Type B pancreatic cell (in vitro differentiated cells): ENCODE data around the gene WBP4. TPM values are rescaled to one million over a fixed set of nuclear protein-coding genes. Genes with fewer than 3 reads are reported as not detected.
"Not testable (repeated sequence)": the region's sequence is repeated elsewhere in the genome, so short reads cannot be mapped to it uniquely, and the experiment has no call there.

Experiments
- DNase-seq: peaks from one replicate; pipeline ENCODE4 v3.0.0; 2021; ENCODE audit warnings: mixed read lengths; ENCODE audit not compliant: unreplicated experiment; ENCODE audit errors: extremely low spot score
- H3K27ac Mint-ChIP-seq: 2 replicates; pipeline ENCODE4 v1.8.0; 2021; ENCODE audit warnings: mild to moderate bottlenecking, mixed read lengths
- H3K27me3 Mint-ChIP-seq: 2 replicates; pipeline ENCODE4 v1.8.0; 2021; ENCODE audit warnings: mixed read lengths
- H3K36me3 Mint-ChIP-seq: 2 replicates; pipeline ENCODE4 v1.8.0; 2021; ENCODE audit warnings: mixed read lengths
- H3K4me1 Mint-ChIP-seq: one replicate; pipeline ENCODE4 v1.8.0; 2021; ENCODE audit warnings: mixed read lengths; ENCODE audit not compliant: unreplicated experiment
- H3K4me3 Mint-ChIP-seq: 2 replicates; pipeline ENCODE4 v1.8.0; 2021; ENCODE audit warnings: mild to moderate bottlenecking, mixed read lengths
- H3K9me3 Mint-ChIP-seq: 2 replicates; pipeline ENCODE4 v1.8.0; 2021; ENCODE audit warnings: mixed read lengths
- total RNA-seq: library from RNA; stranded (reverse); gene quantifications from 2 replicates; pipeline ENCODE4 v1.2.1, GENCODE V29; 2021; ENCODE audit warnings: low replicate concordance
- TF ChIP-seq, protein P1 (sequence below): fragments of 200-600 bp; sonication (generic); conservative IDR thresholded peaks from 2 replicates; pipeline ENCODE4 v1.5.0; 2021; ENCODE audit warnings: antibody characterized with exemption, mild to moderate bottlenecking

WBP4 gene
- total RNA-seq, 1 donor from 2014 or later: 7.9 TPM

- TF ChIP-seq, protein P1, sequence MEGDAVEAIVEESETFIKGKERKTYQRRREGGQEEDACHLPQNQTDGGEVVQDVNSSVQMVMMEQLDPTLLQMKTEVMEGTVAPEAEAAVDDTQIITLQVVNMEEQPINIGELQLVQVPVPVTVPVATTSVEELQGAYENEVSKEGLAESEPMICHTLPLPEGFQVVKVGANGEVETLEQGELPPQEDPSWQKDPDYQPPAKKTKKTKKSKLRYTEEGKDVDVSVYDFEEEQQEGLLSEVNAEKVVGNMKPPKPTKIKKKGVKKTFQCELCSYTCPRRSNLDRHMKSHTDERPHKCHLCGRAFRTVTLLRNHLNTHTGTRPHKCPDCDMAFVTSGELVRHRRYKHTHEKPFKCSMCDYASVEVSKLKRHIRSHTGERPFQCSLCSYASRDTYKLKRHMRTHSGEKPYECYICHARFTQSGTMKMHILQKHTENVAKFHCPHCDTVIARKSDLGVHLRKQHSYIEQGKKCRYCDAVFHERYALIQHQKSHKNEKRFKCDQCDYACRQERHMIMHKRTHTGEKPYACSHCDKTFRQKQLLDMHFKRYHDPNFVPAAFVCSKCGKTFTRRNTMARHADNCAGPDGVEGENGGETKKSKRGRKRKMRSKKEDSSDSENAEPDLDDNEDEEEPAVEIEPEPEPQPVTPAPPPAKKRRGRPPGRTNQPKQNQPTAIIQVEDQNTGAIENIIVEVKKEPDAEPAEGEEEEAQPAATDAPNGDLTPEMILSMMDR: no peak
- H3K4me1 Mint-ChIP-seq: no peaks in the 10 kb centered on the region
- no peaks in the 10 kb centered on the region for H3K9me3 Mint-ChIP-seq
- DNase-seq: no peak
- H3K4me3 Mint-ChIP-seq: no peak overlapping the region
- H3K36me3 Mint-ChIP-seq: no peaks in the 10 kb centered on the region
- no peak overlapping the region for H3K27ac Mint-ChIP-seq
- no peaks in the 10 kb centered on the region for H3K27me3 Mint-ChIP-seq
Observed at GRCh38 chr13:41034881-41035280, 26.4 kb upstream of the WBP4 start.

DNA sequence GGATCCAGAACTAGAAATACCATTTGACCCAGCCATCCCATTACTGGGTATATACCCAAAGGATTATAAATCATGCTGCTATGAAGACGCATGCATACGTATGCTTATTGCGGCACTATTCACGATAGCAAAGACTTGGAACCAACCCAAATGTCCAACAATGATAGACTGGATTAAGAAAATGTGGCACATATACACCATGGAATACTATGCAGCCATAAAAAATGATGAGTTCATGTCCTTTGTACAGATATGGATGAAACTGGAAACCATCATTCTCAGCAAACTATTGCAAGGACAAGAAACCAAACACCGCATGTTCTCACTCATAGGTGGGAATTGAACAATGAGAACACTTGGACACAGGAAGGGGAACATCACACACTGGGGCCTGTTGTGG, 24.8 kb upstream of the WBP4 start:
- H3K4me1 Mint-ChIP-seq, DNase-seq, H3K27me3 Mint-ChIP-seq: not testable (repeated sequence)

GRCh38 chr13:41039746-41040145, 21.6 kb upstream of the WBP4 start:
- no peak overlapping the region for H3K4me3 Mint-ChIP-seq
- H3K27ac Mint-ChIP-seq: peak overlapping the region; percentile 23
- H3K27me3 Mint-ChIP-seq: no peaks in the 10 kb centered on the region
- no peaks in the 10 kb centered on the region for H3K4me1 Mint-ChIP-seq
- TF ChIP-seq, protein P1: no peak
- peaks cover 3% of the 10 kb centered on the region for H3K9me3 Mint-ChIP-seq
- DNase-seq: no peak
- H3K36me3 Mint-ChIP-seq: peaks cover 4% of the 10 kb centered on the region

More for the DNA sequence above, 24.8 kb upstream of the WBP4 start:
- not testable (repeated sequence) for H3K27ac Mint-ChIP-seq, H3K36me3 Mint-ChIP-seq, H3K9me3 Mint-ChIP-seq, H3K4me3 Mint-ChIP-seq

GRCh38 chr13:41040584-41041334, 20.6 kb upstream of the WBP4 start:
- H3K36me3 Mint-ChIP-seq: peaks cover 9% of the 10 kb centered on the region
- H3K4me3 Mint-ChIP-seq: no peak overlapping the region
- H3K27me3 Mint-ChIP-seq: no peaks in the 10 kb centered on the region
- H3K27ac Mint-ChIP-seq: no peak overlapping the region
- TF ChIP-seq, protein P1: no peak
- no peaks in the 10 kb centered on the region for H3K4me1 Mint-ChIP-seq
- H3K9me3 Mint-ChIP-seq: peaks cover 3% of the 10 kb centered on the region
- DNase-seq: no peak

GRCh38 chr13:41042419-41042818, 18.9 kb upstream of the WBP4 start:
- not testable (repeated sequence) for DNase-seq, H3K4me3 Mint-ChIP-seq, H3K4me1 Mint-ChIP-seq, H3K27ac Mint-ChIP-seq, H3K9me3 Mint-ChIP-seq, H3K27me3 Mint-ChIP-seq
- peaks cover 12% of the 10 kb centered on the region for H3K36me3 Mint-ChIP-seq

DNA sequence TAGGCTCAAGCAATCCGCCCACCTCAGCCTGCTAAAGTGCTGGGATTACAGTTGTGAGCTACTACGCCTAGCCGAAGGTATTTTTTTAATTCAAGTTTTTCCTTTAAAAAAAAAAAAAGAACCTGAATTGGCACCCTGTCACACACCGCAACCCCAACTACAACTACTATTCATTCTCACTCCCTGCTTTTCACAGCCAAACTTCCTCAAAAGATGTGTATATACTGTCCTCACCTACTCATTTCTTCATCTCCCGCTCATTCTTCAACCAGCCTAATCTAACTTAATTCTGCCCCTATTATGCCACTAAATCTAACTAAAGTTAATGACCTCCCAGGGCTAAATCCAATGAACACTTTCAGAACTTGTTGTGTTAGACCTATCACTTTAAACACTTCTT, 12.7 kb upstream of the WBP4 start:
- H3K9me3 Mint-ChIP-seq: peaks cover 11% of the 10 kb centered on the region

More for the DNA sequence above, 12.7 kb upstream of the WBP4 start:
- peaks cover 5% of the 10 kb centered on the region for H3K4me1 Mint-ChIP-seq
- TF ChIP-seq, protein P1: no peak
- no peak overlapping the region for H3K27ac Mint-ChIP-seq
- no peak for DNase-seq
- no peak overlapping the region for H3K4me3 Mint-ChIP-seq
- peaks cover 35% of the 10 kb centered on the region for H3K36me3 Mint-ChIP-seq
- no peaks in the 10 kb centered on the region for H3K27me3 Mint-ChIP-seq
